GM08714 (cell line): ENCODE measurements around the gene UTF1.

ENCODE experiments used
- H3K4me3 ChIP-seq: fragments of 200-500 bp; sonication (Bioruptor generic); 2 replicates; pipeline ENCODE4 v1.5.1; 2014; ENCODE audit warnings: mild to moderate bottlenecking, low read length, inconsistent platforms
- ZNF274 ChIP-seq: IDR thresholded peaks from 2 replicates; pipeline ENCODE4 v1.6.1; 2012; ENCODE audit warnings: mild to moderate bottlenecking, low read depth, low read length

UTF1 gene

GRCh38 chr10:133210398-133211140 is 19.4 kb upstream of the UTF1 start:
- TF ChIP-seq ZNF274, result no peak
- no peak overlapping the region for H3K4me3 ChIP-seq

GRCh38 chr10:133211141-133211830 is 18.7 kb upstream of the UTF1 start:
- H3K4me3 ChIP-seq, result no peak overlapping the region
- TF ChIP-seq ZNF274, result no peak

GRCh38 chr10:133211959-133212852 is 17.8 kb upstream of the UTF1 start:
- no peak for TF ChIP-seq ZNF274
- H3K4me3 ChIP-seq, result no peak overlapping the region

GRCh38 chr10:133212853-133213494 is 17.0 kb upstream of the UTF1 start:
- no peak overlapping the region for H3K4me3 ChIP-seq
- no peak for TF ChIP-seq ZNF274

- no peak overlapping the region for H3K4me3 ChIP-seq
- TF ChIP-seq ZNF274, result no peak
Observed at GRCh38 chr10:133213641-133214467, 16.2 kb upstream of the UTF1 start.

- no peak overlapping the region for H3K4me3 ChIP-seq
- no peak for TF ChIP-seq ZNF274
Observed at GRCh38 chr10:133214468-133215410, 15.3 kb upstream of the UTF1 start.

- TF ChIP-seq ZNF274, result no peak
- no peak overlapping the region for H3K4me3 ChIP-seq
Observed at GRCh38 chr10:133215586-133215985, 14.4 kb upstream of the UTF1 start.

GRCh38 chr10:133216776-133217175 is 13.2 kb upstream of the UTF1 start:
- no peak overlapping the region for H3K4me3 ChIP-seq
- no peak for TF ChIP-seq ZNF274

- no peak overlapping the region for H3K4me3 ChIP-seq
- no peak for TF ChIP-seq ZNF274
Observed at GRCh38 chr10:133217800-133218589, 12.0 kb upstream of the UTF1 start.

- no peak overlapping the region for H3K4me3 ChIP-seq
- no peak for TF ChIP-seq ZNF274
Observed at GRCh38 chr10:133218891-133219290, 11.1 kb upstream of the UTF1 start.

- TF ChIP-seq ZNF274, result no peak
- H3K4me3 ChIP-seq, result no peak overlapping the region
Observed at GRCh38 chr10:133219782-133220181, 10.2 kb upstream of the UTF1 start.
